Activated T-cell treated with anti-CD3 and anti-CD28 coated beads, Interleukin-2, amount 50 U/mL, for 24 hours (primary cell): ENCODE measurements around the gene AGBL4.
"Not testable (repeated sequence)": the region's sequence is repeated elsewhere in the genome, so short reads cannot be mapped to it uniquely, and the experiment has no call there.

Source experiments
- DNase-seq: peaks from one replicate; pipeline ENCODE4 v3.0.0-alpha.2; 2020
- H3K27ac Mint-ChIP-seq: 2 replicates; pipeline ENCODE4 v1.8.0; 2020; ENCODE audit warnings: mild to moderate bottlenecking, mixed read lengths
- H3K27me3 Mint-ChIP-seq: 2 replicates; pipeline ENCODE4 v1.8.0; 2020; ENCODE audit warnings: mixed read lengths
- H3K36me3 Mint-ChIP-seq: 2 replicates; pipeline ENCODE4 v1.8.0; 2020; ENCODE audit warnings: low read depth, mixed read lengths
- H3K4me1 Mint-ChIP-seq: 2 replicates; pipeline ENCODE4 v1.8.0; 2020; ENCODE audit warnings: low read depth, mixed read lengths
- H3K4me3 Mint-ChIP-seq: 2 replicates; pipeline ENCODE4 v1.8.0; 2020; ENCODE audit warnings: mild to moderate bottlenecking, moderate library complexity, mixed read lengths
- H3K9me3 Mint-ChIP-seq: 2 replicates; pipeline ENCODE4 v1.8.0; 2020; ENCODE audit warnings: mixed read lengths

Gene AGBL4

DNA sequence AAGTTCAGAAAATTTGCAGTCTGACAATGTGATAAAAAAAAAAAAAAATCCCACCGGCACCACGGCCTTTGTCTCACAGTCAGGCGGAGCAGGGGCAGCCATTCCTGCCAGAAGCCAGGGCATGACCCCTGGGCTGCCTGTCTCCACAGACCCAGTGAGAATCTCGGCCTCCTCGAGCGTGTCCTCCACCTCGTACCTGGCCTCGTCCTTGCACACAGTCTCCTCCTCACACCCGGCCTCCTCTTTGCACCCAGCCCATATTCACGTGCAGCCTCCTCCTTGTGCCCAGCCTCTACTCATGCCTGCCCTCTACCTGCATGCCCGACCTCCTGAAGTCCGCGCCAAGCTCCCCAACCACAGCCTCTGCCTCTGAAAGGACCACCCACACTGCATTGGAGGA is 182.0 kb downstream of the AGBL4 start:
- Mint-ChIP-seq H3K36me3 (no peaks in the 10 kb centered on the region), H3K27me3 (no peaks in the 10 kb centered on the region), H3K4me1 (no peaks in the 10 kb centered on the region), H3K27ac (no peak overlapping the region), H3K9me3 (peaks cover 40% of the 10 kb centered on the region), H3K4me3 (no peak overlapping the region)
- DNase-seq: no peak

- DNase-seq: no peak
- Mint-ChIP-seq H3K4me1 (no peaks in the 10 kb centered on the region), H3K36me3 (no peaks in the 10 kb centered on the region), H3K27ac (no peak overlapping the region), H3K27me3 (no peaks in the 10 kb centered on the region), H3K4me3 (no peak overlapping the region), H3K9me3 (no peaks in the 10 kb centered on the region)
These were observed 199.5 kb downstream of the AGBL4 start for GRCh38 chr1:49824261-49824660.

DNA sequence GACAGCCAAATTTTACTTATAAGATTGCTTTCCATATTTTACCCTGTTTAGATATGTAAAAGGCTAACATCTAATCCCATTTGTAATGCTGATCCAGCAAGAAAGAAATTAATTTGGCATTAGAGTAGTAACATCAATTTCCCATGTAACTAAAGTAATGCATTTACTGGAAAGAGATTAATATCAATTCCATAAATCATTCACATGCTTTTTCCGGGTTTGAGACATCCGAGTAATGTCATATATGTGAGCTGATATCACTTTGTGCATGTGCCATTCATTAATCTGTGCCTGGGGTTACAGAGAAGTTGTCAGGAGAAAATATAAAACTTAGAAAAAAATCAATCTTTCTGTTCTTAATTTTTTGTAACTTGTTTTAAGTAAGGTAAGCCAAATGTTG is 206.1 kb downstream of the AGBL4 start:
- Mint-ChIP-seq H3K36me3 (no peaks in the 10 kb centered on the region), H3K27ac (no peak overlapping the region), H3K4me3 (no peak overlapping the region), H3K27me3 (no peaks in the 10 kb centered on the region), H3K4me1 (no peaks in the 10 kb centered on the region), H3K9me3 (peaks cover 8% of the 10 kb centered on the region)
- no peak for DNase-seq

- not testable (repeated sequence) for DNase-seq, H3K27ac Mint-ChIP-seq, H3K27me3 Mint-ChIP-seq, H3K36me3 Mint-ChIP-seq, H3K4me3 Mint-ChIP-seq, H3K4me1 Mint-ChIP-seq, H3K9me3 Mint-ChIP-seq
These were observed 236.7 kb downstream of the AGBL4 start for GRCh38 chr1:49787013-49787412.

DNA sequence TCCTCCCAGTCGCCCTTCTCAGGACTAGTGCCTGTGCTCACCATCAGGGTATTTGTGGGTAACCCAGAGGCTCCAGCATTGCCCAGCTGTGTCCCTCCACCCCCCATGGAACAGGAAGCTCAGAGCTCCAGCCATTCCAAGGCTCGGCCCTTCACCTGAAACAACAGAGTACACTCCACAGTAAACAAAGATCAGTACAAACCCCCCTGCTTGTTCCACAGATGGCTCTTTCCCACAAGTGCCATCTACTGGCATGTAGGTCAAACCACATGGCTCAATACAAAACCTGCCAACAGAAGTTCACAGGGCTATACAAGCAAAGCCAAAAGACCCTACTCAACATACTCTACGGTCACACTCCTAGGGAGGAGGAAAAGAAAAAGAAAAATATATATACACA is 258.7 kb downstream of the AGBL4 start:
- H3K36me3 Mint-ChIP-seq: no peaks in the 10 kb centered on the region

GRCh38 chr1:49738118-49738517 is 285.6 kb downstream of the AGBL4 start:
- H3K27me3 Mint-ChIP-seq, H3K4me3 Mint-ChIP-seq, H3K36me3 Mint-ChIP-seq, H3K27ac Mint-ChIP-seq, DNase-seq, H3K4me1 Mint-ChIP-seq: not testable (repeated sequence)
- H3K9me3 Mint-ChIP-seq: peaks cover 18% of the 10 kb centered on the region

More for the DNA sequence above, 258.7 kb downstream of the AGBL4 start:
- Mint-ChIP-seq H3K27me3 (no peaks in the 10 kb centered on the region), H3K4me1 (no peaks in the 10 kb centered on the region), H3K9me3 (peaks cover 21% of the 10 kb centered on the region), H3K27ac (no peak overlapping the region), H3K4me3 (no peak overlapping the region)
- no peak for DNase-seq

GRCh38 chr1:49728377-49728776 is 295.4 kb downstream of the AGBL4 start:
- Mint-ChIP-seq H3K4me3 (no peak overlapping the region), H3K27ac (no peak overlapping the region), H3K36me3 (no peaks in the 10 kb centered on the region), H3K4me1 (no peaks in the 10 kb centered on the region), H3K9me3 (peaks cover 12% of the 10 kb centered on the region), H3K27me3 (no peaks in the 10 kb centered on the region)
- no peak for DNase-seq

DNA sequence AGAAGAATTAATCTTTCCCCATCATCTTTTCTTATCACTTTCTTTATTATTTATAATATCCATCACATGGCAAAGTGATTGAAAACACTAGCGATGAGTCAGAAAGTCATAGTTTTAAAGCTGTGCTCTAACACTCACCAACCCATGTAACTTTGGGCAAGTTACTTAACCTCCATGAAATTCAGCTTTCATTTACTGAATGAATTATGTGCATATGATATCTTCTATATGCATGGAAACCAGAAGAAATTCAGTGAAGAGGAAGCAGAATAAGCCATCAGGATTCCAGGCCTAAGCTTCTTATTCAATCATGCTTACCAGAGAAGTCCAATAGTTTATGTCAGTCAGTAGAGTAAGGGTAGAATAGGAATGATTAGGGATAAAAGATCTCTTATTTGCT is 300.1 kb downstream of the AGBL4 start:
- Mint-ChIP-seq H3K4me1 (no peaks in the 10 kb centered on the region), H3K4me3 (no peak overlapping the region), H3K27ac (no peak overlapping the region), H3K36me3 (no peaks in the 10 kb centered on the region), H3K27me3 (no peaks in the 10 kb centered on the region), H3K9me3 (peaks cover 7% of the 10 kb centered on the region)
- DNase-seq: no peak

GRCh38 chr1:49694251-49694827 is 329.4 kb downstream of the AGBL4 start:
- Mint-ChIP-seq H3K27me3 (no peaks in the 10 kb centered on the region), H3K4me1 (no peaks in the 10 kb centered on the region), H3K27ac (no peak overlapping the region), H3K4me3 (no peak overlapping the region), H3K9me3 (peaks cover 5% of the 10 kb centered on the region), H3K36me3 (no peaks in the 10 kb centered on the region)
- DNase-seq: no peak

DNA sequence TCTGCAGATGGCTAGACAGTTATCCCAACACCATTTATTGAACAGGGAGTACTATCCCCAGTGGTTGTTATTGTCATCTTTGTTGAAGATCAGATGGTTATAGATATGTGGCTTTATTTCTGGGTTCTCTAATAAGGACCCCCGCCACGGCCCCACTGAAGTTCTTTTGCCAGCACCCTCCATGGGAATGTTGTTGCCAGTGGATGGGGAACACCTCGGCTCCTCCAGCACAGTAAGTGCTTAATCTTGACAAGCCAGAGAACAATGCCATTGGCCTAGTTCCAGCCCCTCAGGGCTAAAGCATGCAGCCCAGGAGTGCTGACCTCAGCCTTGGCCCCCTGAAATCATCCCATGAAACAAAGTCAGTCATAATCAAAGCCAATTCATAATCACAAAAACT is 337.6 kb downstream of the AGBL4 start:
- H3K9me3 Mint-ChIP-seq: peaks cover 16% of the 10 kb centered on the region
- no peaks in the 10 kb centered on the region for H3K36me3 Mint-ChIP-seq
- H3K4me3 Mint-ChIP-seq: no peak overlapping the region
- H3K27ac Mint-ChIP-seq: no peak overlapping the region
- no peaks in the 10 kb centered on the region for H3K4me1 Mint-ChIP-seq
- no peaks in the 10 kb centered on the region for H3K27me3 Mint-ChIP-seq
- no peak for DNase-seq

DNA sequence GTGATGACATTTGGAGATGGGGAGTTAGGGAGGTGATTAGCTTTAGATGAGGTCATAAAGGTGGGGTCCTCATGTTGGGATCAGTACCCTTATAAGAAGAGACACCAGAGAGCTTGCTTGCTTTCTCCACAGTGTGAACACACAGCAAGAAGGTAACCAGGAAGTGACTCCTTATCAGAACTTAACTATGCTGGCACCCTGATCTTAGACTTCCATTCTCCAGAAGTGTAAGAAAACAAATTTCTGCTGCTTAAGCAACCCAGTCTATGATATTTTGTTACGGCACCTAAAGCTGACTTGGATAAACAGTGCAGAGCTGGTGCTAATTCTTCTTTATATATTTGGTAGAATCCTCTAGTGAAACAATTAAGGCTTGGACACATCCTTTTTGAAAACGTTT is 346.0 kb downstream of the AGBL4 start:
- no peak for DNase-seq
- peaks cover 26% of the 10 kb centered on the region for H3K9me3 Mint-ChIP-seq
- no peaks in the 10 kb centered on the region for H3K4me1 Mint-ChIP-seq
- H3K4me3 Mint-ChIP-seq: no peak overlapping the region
- H3K27ac Mint-ChIP-seq: no peak overlapping the region
- H3K27me3 Mint-ChIP-seq: no peaks in the 10 kb centered on the region
- no peaks in the 10 kb centered on the region for H3K36me3 Mint-ChIP-seq

DNA sequence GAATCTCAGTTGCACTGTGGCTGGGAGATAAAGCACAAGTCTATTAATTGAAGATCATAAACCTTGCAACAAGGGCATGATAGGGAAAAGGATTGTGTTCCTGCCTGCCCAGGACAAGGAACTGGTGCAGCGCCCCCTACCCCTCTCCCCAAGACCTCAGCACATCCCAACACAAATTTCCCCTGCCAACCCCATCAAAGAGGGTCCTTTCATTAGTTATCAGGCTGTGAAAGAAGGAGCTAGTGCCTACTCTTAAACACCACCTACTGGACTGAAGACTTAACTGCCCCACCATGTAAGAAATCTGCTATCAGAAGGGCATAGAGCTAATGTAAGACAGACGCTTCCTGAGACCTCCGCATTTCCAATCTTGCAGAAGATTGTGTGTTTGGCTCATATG is 372.6 kb downstream of the AGBL4 start:
- H3K36me3 Mint-ChIP-seq: no peaks in the 10 kb centered on the region
- no peaks in the 10 kb centered on the region for H3K4me1 Mint-ChIP-seq
- no peaks in the 10 kb centered on the region for H3K27me3 Mint-ChIP-seq

DNA sequence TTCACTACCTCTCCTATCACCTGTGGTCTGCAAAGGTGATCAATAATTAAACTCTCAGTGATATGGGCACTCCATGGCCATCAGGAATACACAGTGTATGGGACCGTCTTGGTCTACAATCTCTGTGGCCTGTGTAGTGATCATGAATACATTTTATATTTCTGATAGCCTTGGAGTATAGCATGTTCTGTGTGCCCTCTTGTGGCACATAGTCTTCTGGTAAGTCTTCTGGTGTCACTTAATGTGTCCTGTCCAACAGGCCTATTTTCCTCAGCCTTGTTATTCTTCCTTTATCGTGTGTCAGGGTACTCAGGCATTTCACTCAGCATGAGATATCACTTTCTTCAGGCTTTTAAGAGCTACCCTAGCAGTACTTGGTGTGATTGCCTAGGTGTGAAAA is 393.6 kb downstream of the AGBL4 start:
- no peak for DNase-seq
- Mint-ChIP-seq H3K4me3 (no peak overlapping the region), H3K9me3 (no peaks in the 10 kb centered on the region), H3K36me3 (no peaks in the 10 kb centered on the region), H3K27me3 (no peaks in the 10 kb centered on the region), H3K27ac (no peak overlapping the region), H3K4me1 (no peaks in the 10 kb centered on the region)

More for the DNA sequence above, 372.6 kb downstream of the AGBL4 start:
- peaks cover 13% of the 10 kb centered on the region for H3K9me3 Mint-ChIP-seq
- DNase-seq: no peak
- no peak overlapping the region for H3K27ac Mint-ChIP-seq
- H3K4me3 Mint-ChIP-seq: no peak overlapping the region

DNA sequence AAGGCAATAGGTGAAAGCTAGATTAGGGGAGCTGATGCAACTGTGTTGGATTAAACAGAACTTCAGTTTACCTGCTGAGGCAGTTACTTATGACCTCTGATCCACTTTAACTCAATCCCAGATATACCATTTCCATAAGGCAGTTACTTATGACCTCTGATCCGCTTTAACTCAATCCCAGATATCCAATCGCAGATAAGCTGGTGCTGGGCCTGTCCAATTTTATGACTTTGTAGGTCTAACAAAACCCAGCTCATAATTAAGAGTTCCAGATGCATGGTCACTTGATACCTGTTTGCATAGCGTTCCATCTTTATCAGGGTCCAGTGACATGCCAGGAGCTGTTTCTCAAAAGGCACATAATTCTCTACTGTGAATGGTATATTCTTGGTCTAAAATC is 396.0 kb downstream of the AGBL4 start:
- H3K36me3 Mint-ChIP-seq: no peaks in the 10 kb centered on the region
- no peak for DNase-seq
- no peak overlapping the region for H3K4me3 Mint-ChIP-seq
- peaks cover 2% of the 10 kb centered on the region for H3K9me3 Mint-ChIP-seq
- no peaks in the 10 kb centered on the region for H3K4me1 Mint-ChIP-seq
- no peak overlapping the region for H3K27ac Mint-ChIP-seq
- H3K27me3 Mint-ChIP-seq: no peaks in the 10 kb centered on the region

DNA sequence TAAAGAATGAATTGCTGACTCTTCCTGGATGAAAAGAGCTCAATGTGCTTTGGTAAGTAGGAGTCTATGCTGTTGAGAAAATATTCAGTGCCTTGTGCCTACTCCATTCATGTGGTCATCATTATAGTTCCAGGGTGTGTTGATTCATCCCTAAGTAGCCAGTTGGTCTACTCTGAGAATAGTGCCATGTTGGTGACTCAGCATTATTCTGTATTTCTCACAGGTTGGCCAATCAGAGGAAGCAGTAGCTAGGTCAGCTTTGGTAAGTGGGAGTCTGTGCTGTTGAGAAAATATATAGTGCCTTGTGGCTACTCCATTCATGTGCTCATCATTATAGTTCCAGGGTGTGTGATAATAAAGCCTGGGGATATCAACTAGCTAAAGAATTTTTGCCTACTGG is 397.3 kb downstream of the AGBL4 start:
- no peaks in the 10 kb centered on the region for H3K4me1 Mint-ChIP-seq
- no peaks in the 10 kb centered on the region for H3K36me3 Mint-ChIP-seq
- H3K27me3 Mint-ChIP-seq: no peaks in the 10 kb centered on the region
- no peak overlapping the region for H3K27ac Mint-ChIP-seq
- no peak overlapping the region for H3K4me3 Mint-ChIP-seq
- DNase-seq: no peak
- peaks cover 3% of the 10 kb centered on the region for H3K9me3 Mint-ChIP-seq

DNA sequence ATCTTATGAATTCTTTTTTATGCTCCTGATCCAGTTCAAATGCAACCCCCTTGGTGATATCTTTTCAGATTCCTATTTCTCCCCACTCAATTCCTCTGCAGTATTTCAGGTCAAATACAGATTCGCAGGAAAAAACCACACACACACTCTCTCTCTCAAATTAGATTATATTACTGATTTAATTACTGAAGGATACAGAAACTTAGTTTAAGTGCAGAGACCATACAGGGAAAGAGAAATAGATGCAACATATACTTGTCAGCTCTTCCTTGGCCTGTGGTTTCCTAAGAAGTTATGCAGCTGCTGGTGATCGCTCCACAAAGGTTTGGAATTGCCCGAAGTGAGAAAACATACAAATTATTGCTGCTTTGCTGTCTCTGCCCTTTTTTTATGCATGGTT is 400.9 kb downstream of the AGBL4 start:
- DNase-seq: no peak
- no peak overlapping the region for H3K4me3 Mint-ChIP-seq
- no peaks in the 10 kb centered on the region for H3K27me3 Mint-ChIP-seq
- H3K9me3 Mint-ChIP-seq: peaks cover 17% of the 10 kb centered on the region
- H3K27ac Mint-ChIP-seq: no peak overlapping the region
- no peaks in the 10 kb centered on the region for H3K4me1 Mint-ChIP-seq
- no peaks in the 10 kb centered on the region for H3K36me3 Mint-ChIP-seq
